ENCODE measurements around the gene ASCC3. TPM values are rescaled to one million over a fixed set of nuclear protein-coding genes. Genes with fewer than 3 reads are reported as not detected.

The ASCC3 gene
- polyA plus RNA-seq, 2 of the 4 experiments (the other 2 are of a cell fraction): 17.4 to 35.3 TPM

- TF ChIP-seq CTCF (IDR thresholded peaks at IDR 0.05) (no peak), REST (IDR thresholded peaks at IDR 0.05) (no peak)
Measured at GRCh38 chr6:100566563-100566962, 314.6 kb downstream of the ASCC3 start (continued).

- ChIA-PET CTCF (no interaction called here), POLR2A (no interaction called here)
- no peaks in the 10 kb centered on the region for H3K9me3 ChIP-seq
- 74% methylated on average over 4 of the region's 4 CpGs for WGBS (ENCODE audit: missing lambda C conversion rate)
- H3K4me3 ChIP-seq: no peak overlapping the region
- H3K27ac ChIP-seq: no peak overlapping the region
- DNase-seq (ENCODE audit: low read depth in 1 of 2, low spot score in 1 of 2) (no peak), ATAC-seq (no peak), FAIRE-seq (no peak)
- H3K4me2 ChIP-seq: no peak overlapping the region
- TF ChIP-seq POLR2AphosphoS2 (conservative IDR thresholded peaks at IDR 0.05; ENCODE audit: low read length) (no peak), MAX (IDR thresholded peaks at IDR 0.05) (no peak), NFE2L2 (conservative IDR thresholded peaks at IDR 0.05; ENCODE audit: low read length) (no peak), EP300 (IDR thresholded peaks at IDR 0.05) (no peak), ESRRA (IDR thresholded peaks at IDR 0.05; ENCODE audit: borderline replicate concordance, low read length) (no peak), SMC3 (IDR thresholded peaks at IDR 0.05) (no peak), CHD2 (IDR thresholded peaks at IDR 0.05; ENCODE audit: low read length, partially characterized antibody) (no peak), POLR2A (IDR thresholded peaks at IDR 0.05; ENCODE audit: low read length) (no peak), HMGXB4 (CRISPR knock-in tag; IDR thresholded peaks at IDR 0.05; ENCODE audit: borderline replicate concordance) (no peak), CBX2 (IDR thresholded peaks at IDR 0.05; ENCODE audit: borderline replicate concordance, low read depth) (no peak), CTCF (IDR thresholded peaks at IDR 0.05) (no peak), HOXB13 (CRISPR knock-in tag; IDR thresholded peaks at IDR 0.05; ENCODE audit: low read depth) (no peak), ZNF302 (CRISPR knock-in tag; IDR thresholded peaks at IDR 0.05) (no peak)
- H3K4me1 ChIP-seq: peaks cover 4% of the 10 kb centered on the region; the same call in 1 of the 3 replicates
Measured at GRCh38 chr6:100565439-100566104, 315.6 kb downstream of the ASCC3 start.
